Uterus (tissue), 2 donors: ENCODE data around the gene HEG1.

Source experiments
- CTCF ChIP-seq, 4 experiments: fragments of 200-600 bp in 2 of 4; fragments of 450-650 bp in 2 of 4; sonication (generic) in 2 of 4; IDR thresholded peaks; one replicate each; pipeline ENCODE4 v1.5.1; 2016 to 2019; ENCODE audit warnings: antibody characterized with exemption in 4 of 4, mild to moderate bottlenecking in 2 of 4, moderate library complexity in 1 of 4
- POLR2A ChIP-seq, 2 donors: fragments of 450-650 bp; IDR thresholded peaks; one replicate each; pipeline ENCODE4 v1.6.1; 2016; ENCODE audit warnings: antibody characterized with exemption in 2 of 2, mild to moderate bottlenecking in 1 of 2, moderate library complexity in 1 of 2

GRCh38 chr3:125045194-125045593 is 10.6 kb downstream of the HEG1 start:
- TF ChIP-seq CTCF (IDR thresholded peaks at IDR 0.05) (no peak), POLR2A (IDR thresholded peaks at IDR 0.05) (no peak)
